AG09309 (cell line): ENCODE measurements around the gene PDE9A.

Experiments used
- DNase-seq: peaks from one replicate; pipeline ENCODE4 v3.0.0-alpha.2; 2010; ENCODE audit warnings: low read depth
- H3K4me3 ChIP-seq: 2 replicates; pipeline ENCODE4 v1.5.1; 2011; ENCODE audit warnings: mild to moderate bottlenecking, low read depth, low read length, moderate library complexity; ENCODE audit not compliant: control insufficient read depth
- TF ChIP-seq, protein P1 (sequence below): IDR thresholded peaks from 2 replicates; pipeline ENCODE4 v1.5.1; 2011; ENCODE audit warnings: mild to moderate bottlenecking, low read depth, low read length, inconsistent platforms; ENCODE audit not compliant: insufficient read depth, control insufficient read depth; ENCODE audit errors: missing control alignments

PDE9A gene

DNA sequence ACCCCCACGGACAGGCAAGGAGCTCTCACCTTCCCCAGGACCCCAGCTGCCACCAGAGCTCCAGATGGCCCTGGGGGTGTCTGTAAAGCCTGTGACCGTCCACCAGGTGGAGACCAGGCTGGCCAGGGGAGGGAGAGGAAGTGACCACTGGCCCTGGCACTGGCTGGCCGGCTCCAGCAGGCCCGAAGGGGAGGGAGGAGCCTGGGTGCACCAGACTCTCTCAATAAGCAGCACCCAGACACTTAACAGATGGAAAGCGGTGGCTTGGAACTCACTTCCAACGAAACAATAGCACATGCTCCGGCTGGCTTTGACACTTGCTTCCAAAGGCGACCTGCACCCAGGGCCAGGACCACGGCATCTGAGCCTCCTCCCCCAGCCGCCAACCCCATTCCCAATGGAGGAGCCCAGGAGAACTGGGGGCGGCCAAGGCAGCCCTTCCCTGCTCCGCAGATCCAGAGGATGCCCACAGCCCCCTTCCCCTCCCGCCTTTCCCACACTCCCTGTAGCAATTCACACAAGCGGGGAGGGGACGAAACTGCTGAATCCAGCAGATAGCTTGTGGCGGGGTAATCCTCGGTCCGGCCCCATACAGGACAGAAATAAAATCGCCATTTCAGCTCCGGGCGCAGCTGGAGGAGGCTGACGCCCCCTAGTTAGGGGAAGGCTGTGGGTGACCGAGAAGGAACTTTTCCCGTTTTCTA, 742 bp upstream of the PDE9A start:
- H3K4me3 ChIP-seq: no peak overlapping the region
- TF ChIP-seq, protein P1, sequence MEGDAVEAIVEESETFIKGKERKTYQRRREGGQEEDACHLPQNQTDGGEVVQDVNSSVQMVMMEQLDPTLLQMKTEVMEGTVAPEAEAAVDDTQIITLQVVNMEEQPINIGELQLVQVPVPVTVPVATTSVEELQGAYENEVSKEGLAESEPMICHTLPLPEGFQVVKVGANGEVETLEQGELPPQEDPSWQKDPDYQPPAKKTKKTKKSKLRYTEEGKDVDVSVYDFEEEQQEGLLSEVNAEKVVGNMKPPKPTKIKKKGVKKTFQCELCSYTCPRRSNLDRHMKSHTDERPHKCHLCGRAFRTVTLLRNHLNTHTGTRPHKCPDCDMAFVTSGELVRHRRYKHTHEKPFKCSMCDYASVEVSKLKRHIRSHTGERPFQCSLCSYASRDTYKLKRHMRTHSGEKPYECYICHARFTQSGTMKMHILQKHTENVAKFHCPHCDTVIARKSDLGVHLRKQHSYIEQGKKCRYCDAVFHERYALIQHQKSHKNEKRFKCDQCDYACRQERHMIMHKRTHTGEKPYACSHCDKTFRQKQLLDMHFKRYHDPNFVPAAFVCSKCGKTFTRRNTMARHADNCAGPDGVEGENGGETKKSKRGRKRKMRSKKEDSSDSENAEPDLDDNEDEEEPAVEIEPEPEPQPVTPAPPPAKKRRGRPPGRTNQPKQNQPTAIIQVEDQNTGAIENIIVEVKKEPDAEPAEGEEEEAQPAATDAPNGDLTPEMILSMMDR: peak; percentile 22
- no peak for DNase-seq

DNA sequence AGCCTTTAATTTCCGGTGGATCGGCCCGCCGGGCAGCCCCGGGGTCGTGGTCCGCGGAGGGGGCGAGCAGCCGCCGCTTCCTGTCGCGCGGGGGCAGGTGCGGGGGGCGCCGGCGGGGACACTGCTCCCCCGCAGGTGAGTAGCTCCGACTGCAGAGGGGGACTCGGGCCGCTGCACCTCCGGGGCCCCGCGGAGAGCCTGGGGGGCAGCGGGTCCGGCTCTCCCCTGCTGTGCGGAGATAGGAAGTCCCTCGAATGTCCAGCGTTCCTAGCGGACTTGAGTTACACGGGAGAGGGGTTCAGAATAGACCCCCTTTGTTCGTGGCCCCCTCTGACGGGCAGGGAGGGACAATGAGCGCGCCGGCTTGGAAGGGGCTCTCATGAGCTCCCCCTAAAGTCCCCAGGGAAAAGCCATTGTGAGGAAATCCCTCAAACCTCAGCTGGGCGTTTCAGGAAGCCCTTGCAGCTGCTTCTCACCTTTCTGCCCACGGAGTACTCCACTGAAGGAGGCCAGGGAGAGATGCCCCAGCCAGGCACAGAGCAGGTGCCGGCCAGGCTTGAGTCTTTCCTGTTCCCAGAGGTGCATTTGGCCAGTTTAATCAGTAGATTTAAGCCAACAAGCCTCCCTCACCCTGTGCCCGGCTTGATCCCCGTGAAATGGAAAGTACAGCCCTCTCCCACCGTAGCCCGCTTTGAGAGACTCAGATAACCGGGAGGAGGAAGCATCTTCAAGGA, 925 bp downstream of the PDE9A start:
- TF ChIP-seq, protein P1: no peak
- no peak for DNase-seq
- no peak overlapping the region for H3K4me3 ChIP-seq

GRCh38 chr21:42654913-42655795, 1.7 kb downstream of the PDE9A start:
- no peak for DNase-seq
- H3K4me3 ChIP-seq: no peak overlapping the region
- TF ChIP-seq, protein P1: no peak

GRCh38 chr21:42655796-42656770, 2.7 kb downstream of the PDE9A start:
- H3K4me3 ChIP-seq: no peak overlapping the region
- TF ChIP-seq, protein P1: no peak
- no peak for DNase-seq

DNA sequence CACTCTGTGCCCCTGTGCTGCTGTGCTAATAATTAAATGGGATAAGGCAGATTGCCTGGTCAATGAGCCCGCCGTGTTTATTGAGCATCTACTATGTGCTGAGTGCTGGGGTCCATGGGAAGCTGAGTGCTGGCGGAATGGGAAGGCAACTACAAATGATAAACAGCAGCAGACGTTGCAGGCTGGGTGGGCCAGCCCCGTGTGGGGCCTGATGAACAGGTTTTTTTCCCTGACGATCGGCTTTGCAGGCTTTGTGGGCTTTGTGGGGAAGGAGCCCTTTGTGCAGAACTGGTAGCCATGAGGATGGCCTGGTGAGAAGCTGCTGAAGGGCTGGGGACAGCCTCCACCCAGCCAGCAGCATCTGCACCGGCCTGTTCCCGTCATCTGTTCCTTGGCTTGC, 3.5 kb downstream of the PDE9A start:
- TF ChIP-seq, protein P1: no peak
- no peak overlapping the region for H3K4me3 ChIP-seq
- no peak for DNase-seq
